ENCODE results near the gene CERK. TPM values are rescaled to one million over a fixed set of nuclear protein-coding genes. Genes with fewer than 3 reads are reported as not detected.

Gene CERK
- total and polyA plus RNA-seq, 4 experiments from 2014 or later = 91.2 to 164 (median 136) TPM

- intact Hi-C loops (cut with micrococcal nuclease) = loop anchor here (5.0 kb wide), 2 partner anchors 65 to 95 kb away; partner anchors contain the start of gene CERK
- DNase-seq = no peak
- Mint-ChIP-seq H3K27ac (peak overlapping the region in 4 of 7 donors; percentile 37 to 99 (median 57)), H3K9me3 (no peaks in the 10 kb centered on the region), H3K27me3 (no peaks in the 10 kb centered on the region), H3K4me1 (peaks cover 8 to 40% (median 18%) of the 10 kb centered on the region in 4 donors), H3K4me3 (no peak overlapping the region), H3K36me3 (peaks cover 0 to 11% of the 10 kb centered on the region in 2 donors)
- ChIA-PET POLR2A (ENCODE audit: partially characterized antibody) (no interaction called here), CTCF (ENCODE audit: partially characterized antibody) (interaction anchor here (0.9 to 1.3 kb wide), 2 partner anchors 8 to 110 kb away, joined by 3 to 4 read pairs; no protein-coding TSS in a partner anchor)
- no peaks in the 10 kb centered on the region for H3K9me3 ChIP-seq (ENCODE audit: control insufficient read depth in 1 of 2, low read length in 2 of 2)
- no peak overlapping the region for H3K4me3 ChIP-seq (ENCODE audit: low read length in 2 of 2)
- H3K27ac ChIP-seq (ENCODE audit: low read depth, low read length) = no peak overlapping the region
- no peaks in the 10 kb centered on the region for H3K27me3 ChIP-seq (ENCODE audit: insufficient read depth, low read length)
- no peaks in the 10 kb centered on the region for H3K36me3 ChIP-seq (ENCODE audit: insufficient read depth, low read length)
- H3K4me1 ChIP-seq (ENCODE audit: insufficient read depth, low read length) = peaks cover 27% of the 10 kb centered on the region
Measured at GRCh38 chr22:46672731-46673130, 65.3 kb downstream of the CERK start.

- Histone ChIP-seq H3K27ac (ENCODE audit: low read depth, low read length) (no peak overlapping the region), H3K9me3 (ENCODE audit: control insufficient read depth in 1 of 2, low read length in 2 of 2) (no peaks in the 10 kb centered on the region), H3K4me3 (ENCODE audit: low read length in 2 of 2) (no peak overlapping the region), H3K27me3 (ENCODE audit: insufficient read depth, low read length) (no peaks in the 10 kb centered on the region), H3K4me1 (ENCODE audit: insufficient read depth, low read length) (peaks cover 27% of the 10 kb centered on the region), H3K36me3 (ENCODE audit: insufficient read depth, low read length) (no peaks in the 10 kb centered on the region)
- H3K27ac Mint-ChIP-seq = peak overlapping the region in 1 of 7 donors; percentile 57
- peaks cover 8 to 39% (median 18%) of the 10 kb centered on the region in 4 donors for H3K4me1 Mint-ChIP-seq
- DNase-seq = no peak
- H3K27me3 Mint-ChIP-seq = no peaks in the 10 kb centered on the region
- H3K9me3 Mint-ChIP-seq = no peaks in the 10 kb centered on the region
- CTCF ChIA-PET (ENCODE audit: partially characterized antibody) = no interaction called here
- H3K4me3 Mint-ChIP-seq = peak overlapping the region in 1 of 8 donors; percentile 25
- POLR2A ChIA-PET (ENCODE audit: partially characterized antibody) = no interaction called here
- intact Hi-C loops (cut with micrococcal nuclease) = loop anchor here (5.0 kb wide), 2 partner anchors 65 to 95 kb away; partner anchors contain the start of gene CERK
- H3K36me3 Mint-ChIP-seq = peaks cover 0 to 11% of the 10 kb centered on the region in 2 donors
Measured at GRCh38 chr22:46671824-46672432, 66.1 kb downstream of the CERK start.

- H3K9me3 Mint-ChIP-seq = no peaks in the 10 kb centered on the region
- no peak overlapping the region for H3K4me3 ChIP-seq (ENCODE audit: low read length in 2 of 2)
- peak overlapping the region in 1 of 7 donors; percentile 88 for H3K27ac Mint-ChIP-seq
- ChIA-PET CTCF (ENCODE audit: partially characterized antibody) (interaction anchor here (1.4 kb wide), 1 partner anchor 106 kb away, joined by 5 read pairs; no protein-coding TSS in a partner anchor), POLR2A (ENCODE audit: partially characterized antibody) (no interaction called here)
- intact Hi-C loops (cut with micrococcal nuclease) = no loop called here
- DNase-seq = no peak
- H3K4me3 Mint-ChIP-seq = no peak overlapping the region
- peaks cover 0 to 8% of the 10 kb centered on the region in 2 donors for H3K36me3 Mint-ChIP-seq
- H3K4me1 ChIP-seq (ENCODE audit: insufficient read depth, low read length) = peaks cover 15% of the 10 kb centered on the region
- H3K4me1 Mint-ChIP-seq = peaks cover under 1 to 21% (median 8%) of the 10 kb centered on the region in 4 donors
- no peaks in the 10 kb centered on the region for H3K36me3 ChIP-seq (ENCODE audit: insufficient read depth, low read length)
- no peak overlapping the region for H3K27ac ChIP-seq (ENCODE audit: low read depth, low read length)
- no peaks in the 10 kb centered on the region for H3K9me3 ChIP-seq (ENCODE audit: control insufficient read depth in 1 of 2, low read length in 2 of 2)
- no peaks in the 10 kb centered on the region for H3K27me3 Mint-ChIP-seq
- H3K27me3 ChIP-seq (ENCODE audit: insufficient read depth, low read length) = no peaks in the 10 kb centered on the region
Measured at GRCh38 chr22:46669201-46669600, 68.9 kb downstream of the CERK start.

- peaks cover 0 to 10% (median under 1%) of the 10 kb centered on the region in 4 donors for H3K4me1 Mint-ChIP-seq
- H3K27ac ChIP-seq (ENCODE audit: low read depth, low read length) = no peak overlapping the region
- H3K27me3 Mint-ChIP-seq = no peaks in the 10 kb centered on the region
- no peaks in the 10 kb centered on the region for H3K9me3 ChIP-seq (ENCODE audit: control insufficient read depth in 1 of 2, low read length in 2 of 2)
- no peak overlapping the region for H3K4me3 ChIP-seq (ENCODE audit: low read length in 2 of 2)
- H3K4me1 ChIP-seq (ENCODE audit: insufficient read depth, low read length) = peaks cover 4% of the 10 kb centered on the region
- CTCF ChIA-PET (ENCODE audit: partially characterized antibody) = interaction anchor here (1.4 kb wide), 1 partner anchor 105 kb away, joined by 5 read pairs; no protein-coding TSS in a partner anchor
- DNase-seq = no peak
- H3K36me3 Mint-ChIP-seq = peaks cover 0 to 13% of the 10 kb centered on the region in 2 donors
- H3K36me3 ChIP-seq (ENCODE audit: insufficient read depth, low read length) = no peaks in the 10 kb centered on the region
- no peaks in the 10 kb centered on the region for H3K27me3 ChIP-seq (ENCODE audit: insufficient read depth, low read length)
- H3K27ac Mint-ChIP-seq = no peak overlapping the region
- POLR2A ChIA-PET (ENCODE audit: partially characterized antibody) = no interaction called here
- intact Hi-C loops (cut with micrococcal nuclease) = no loop called here
- no peak overlapping the region for H3K4me3 Mint-ChIP-seq
- H3K9me3 Mint-ChIP-seq = no peaks in the 10 kb centered on the region
Measured at GRCh38 chr22:46668116-46668515, 69.9 kb downstream of the CERK start.

- Mint-ChIP-seq H3K4me3 (no peak overlapping the region), H3K27ac (no peak overlapping the region), H3K27me3 (no peaks in the 10 kb centered on the region), H3K4me1 (peaks cover 0 to under 1% (median 0%) of the 10 kb centered on the region in 4 donors), H3K9me3 (peaks cover 0 to 2% (median 0%) of the 10 kb centered on the region in 8 donors), H3K36me3 (peaks cover 0 to 13% of the 10 kb centered on the region in 2 donors)
- Histone ChIP-seq H3K4me1 (ENCODE audit: insufficient read depth, low read length) (no peaks in the 10 kb centered on the region), H3K27ac (ENCODE audit: low read depth, low read length) (no peak overlapping the region), H3K36me3 (ENCODE audit: insufficient read depth, low read length) (no peaks in the 10 kb centered on the region), H3K4me3 (ENCODE audit: low read length in 2 of 2) (no peak overlapping the region), H3K9me3 (ENCODE audit: control insufficient read depth in 1 of 2, low read length in 2 of 2) (no peaks in the 10 kb centered on the region), H3K27me3 (ENCODE audit: insufficient read depth, low read length) (no peaks in the 10 kb centered on the region)
- DNase-seq = no peak
- intact Hi-C loops (cut with micrococcal nuclease) = no loop called here
- ChIA-PET POLR2A (ENCODE audit: partially characterized antibody) (no interaction called here), CTCF (ENCODE audit: partially characterized antibody) (no interaction called here)
Measured at GRCh38 chr22:46667245-46667623, 70.8 kb downstream of the CERK start.

GRCh38 chr22:46666577-46667244, 71.3 kb downstream of the CERK start:
- ChIA-PET POLR2A (ENCODE audit: partially characterized antibody) (no interaction called here), CTCF (ENCODE audit: partially characterized antibody) (no interaction called here)
- Mint-ChIP-seq H3K27me3 (no peaks in the 10 kb centered on the region), H3K4me1 (peaks cover 1 to 3% (median 2%) of the 10 kb centered on the region in 4 donors), H3K4me3 (no peak overlapping the region), H3K9me3 (peaks cover 0 to 2% (median 0%) of the 10 kb centered on the region in 8 donors), H3K27ac (no peak overlapping the region), H3K36me3 (peaks cover 0 to 13% of the 10 kb centered on the region in 2 donors)
- H3K4me3 ChIP-seq (ENCODE audit: low read length in 2 of 2) = no peak overlapping the region
- no peak for DNase-seq
- no peaks in the 10 kb centered on the region for H3K36me3 ChIP-seq (ENCODE audit: insufficient read depth, low read length)
- no peaks in the 10 kb centered on the region for H3K9me3 ChIP-seq (ENCODE audit: control insufficient read depth in 1 of 2, low read length in 2 of 2)
- peaks cover 4% of the 10 kb centered on the region for H3K4me1 ChIP-seq (ENCODE audit: insufficient read depth, low read length)
- H3K27me3 ChIP-seq (ENCODE audit: insufficient read depth, low read length) = no peaks in the 10 kb centered on the region
- intact Hi-C loops (cut with micrococcal nuclease) = no loop called here
- no peak overlapping the region for H3K27ac ChIP-seq (ENCODE audit: low read depth, low read length)

- H3K4me1 Mint-ChIP-seq = peaks cover 8 to 12% (median 11%) of the 10 kb centered on the region in 4 donors
- no peaks in the 10 kb centered on the region for H3K27me3 ChIP-seq (ENCODE audit: insufficient read depth, low read length)
- no peak overlapping the region for H3K4me3 Mint-ChIP-seq
- DNase-seq = no peak
- H3K4me1 ChIP-seq (ENCODE audit: insufficient read depth, low read length) = peaks cover 12% of the 10 kb centered on the region
- H3K27ac Mint-ChIP-seq = no peak overlapping the region
- ChIA-PET CTCF (ENCODE audit: partially characterized antibody) (no interaction called here), POLR2A (ENCODE audit: partially characterized antibody) (no interaction called here)
- no peaks in the 10 kb centered on the region for H3K36me3 ChIP-seq (ENCODE audit: insufficient read depth, low read length)
- no peak overlapping the region for H3K4me3 ChIP-seq (ENCODE audit: low read length in 2 of 2)
- no peak overlapping the region for H3K27ac ChIP-seq (ENCODE audit: low read depth, low read length)
- H3K27me3 Mint-ChIP-seq = no peaks in the 10 kb centered on the region
- intact Hi-C loops (cut with micrococcal nuclease) = no loop called here
- no peaks in the 10 kb centered on the region for H3K9me3 ChIP-seq (ENCODE audit: control insufficient read depth in 1 of 2, low read length in 2 of 2)
- H3K36me3 Mint-ChIP-seq = peaks cover 0 to 13% of the 10 kb centered on the region in 2 donors
- H3K9me3 Mint-ChIP-seq = peaks cover 0 to 2% (median 0%) of the 10 kb centered on the region in 8 donors
Measured at GRCh38 chr22:46665751-46666280, 72.2 kb downstream of the CERK start.

All from CD4-positive, alpha-beta memory T cell (primary cell).